ENCODE measurements around the gene MTHFD1L.

The MTHFD1L gene

GRCh38 chr6:151010071-151010470, 144.6 kb downstream of the MTHFD1L start:
- TF ChIP-seq CTCF (IDR thresholded peaks at IDR 0.05) = no peak
- H3K27me3 ChIP-seq (ENCODE audit: control insufficient read depth, insufficient read depth, low read length) = no peaks in the 10 kb centered on the region
- H3K4me2 ChIP-seq (ENCODE audit: low read length) = no peak overlapping the region
- H2AFZ ChIP-seq = no peak overlapping the region
- H3K9me3 ChIP-seq (ENCODE audit: control insufficient read depth, low read length) = no peaks in the 10 kb centered on the region
- peaks cover 7% of the 10 kb centered on the region for H3K4me1 ChIP-seq
- no peaks in the 10 kb centered on the region for H3K36me3 ChIP-seq (ENCODE audit: control insufficient read depth, insufficient read depth, low read length)
- no peak overlapping the region for H3K9ac ChIP-seq
- H3K27ac ChIP-seq = no peak overlapping the region
- no peak overlapping the region for H3K4me3 ChIP-seq (ENCODE audit: low read depth, low read length)
- H3K79me2 ChIP-seq = no peaks in the 10 kb centered on the region

- no peaks in the 10 kb centered on the region for H3K27me3 ChIP-seq (ENCODE audit: control insufficient read depth, insufficient read depth, low read length)
- H3K4me2 ChIP-seq (ENCODE audit: low read length) = no peak overlapping the region
- no peak overlapping the region for H3K27ac ChIP-seq
- H3K36me3 ChIP-seq (ENCODE audit: control insufficient read depth, insufficient read depth, low read length) = no peaks in the 10 kb centered on the region
- TF ChIP-seq CTCF (IDR thresholded peaks at IDR 0.05) = no peak
- no peaks in the 10 kb centered on the region for H3K79me2 ChIP-seq
- H3K9me3 ChIP-seq (ENCODE audit: control insufficient read depth, low read length) = no peaks in the 10 kb centered on the region
- no peak overlapping the region for H3K4me3 ChIP-seq (ENCODE audit: low read depth, low read length)
- no peak overlapping the region for H2AFZ ChIP-seq
- H3K9ac ChIP-seq = no peak overlapping the region
- peaks cover 7% of the 10 kb centered on the region for H3K4me1 ChIP-seq
Observed at GRCh38 chr6:151012321-151013294, 147.1 kb downstream of the MTHFD1L start.

GRCh38 chr6:151014404-151015100, 149.1 kb downstream of the MTHFD1L start:
- no peak overlapping the region for H3K4me2 ChIP-seq (ENCODE audit: low read length)
- H3K36me3 ChIP-seq (ENCODE audit: control insufficient read depth, insufficient read depth, low read length) = no peaks in the 10 kb centered on the region
- peaks cover 7% of the 10 kb centered on the region for H3K4me1 ChIP-seq
- no peak overlapping the region for H2AFZ ChIP-seq
- H3K9me3 ChIP-seq (ENCODE audit: control insufficient read depth, low read length) = no peaks in the 10 kb centered on the region
- no peak overlapping the region for H3K4me3 ChIP-seq (ENCODE audit: low read depth, low read length)
- no peaks in the 10 kb centered on the region for H3K27me3 ChIP-seq (ENCODE audit: control insufficient read depth, insufficient read depth, low read length)
- no peaks in the 10 kb centered on the region for H3K79me2 ChIP-seq
- no peak overlapping the region for H3K9ac ChIP-seq
- TF ChIP-seq CTCF (IDR thresholded peaks at IDR 0.05) = peak; percentile 97
- H3K27ac ChIP-seq = no peak overlapping the region

DNA sequence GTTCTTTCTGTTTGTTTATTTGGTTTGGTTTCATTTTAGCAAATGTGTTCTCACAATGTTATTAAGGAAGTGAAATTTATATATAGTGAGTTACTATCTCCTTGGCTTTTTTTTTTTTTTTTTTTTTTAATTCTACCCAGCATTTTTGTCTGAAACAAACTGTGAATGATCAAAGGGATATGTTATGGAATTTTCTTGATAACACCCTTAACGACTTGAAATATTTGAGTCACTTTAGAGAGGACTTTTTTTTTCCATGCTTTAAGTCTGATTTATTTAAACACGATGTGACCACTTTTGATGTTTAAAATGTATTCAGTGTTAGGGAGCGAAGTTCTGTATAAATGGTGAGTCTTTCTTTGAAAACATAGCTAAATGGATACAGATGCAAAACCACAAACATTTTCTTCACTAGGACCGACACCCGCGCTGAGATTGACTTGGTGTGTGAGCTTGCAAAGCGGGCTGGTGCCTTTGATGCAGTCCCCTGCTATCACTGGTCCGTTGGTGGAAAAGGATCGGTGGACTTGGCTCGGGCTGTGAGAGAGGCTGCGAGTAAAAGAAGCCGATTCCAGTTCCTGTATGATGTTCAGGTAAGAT, 149.7 kb downstream of the MTHFD1L start:
- no peaks in the 10 kb centered on the region for H3K79me2 ChIP-seq
- H3K4me3 ChIP-seq (ENCODE audit: low read depth, low read length) = no peak overlapping the region
- no peak for TF ChIP-seq CTCF (IDR thresholded peaks at IDR 0.05)
- no peaks in the 10 kb centered on the region for H3K27me3 ChIP-seq (ENCODE audit: control insufficient read depth, insufficient read depth, low read length)
- H3K36me3 ChIP-seq (ENCODE audit: control insufficient read depth, insufficient read depth, low read length) = no peaks in the 10 kb centered on the region
- H2AFZ ChIP-seq = no peak overlapping the region
- H3K9me3 ChIP-seq (ENCODE audit: control insufficient read depth, low read length) = no peaks in the 10 kb centered on the region
- H3K27ac ChIP-seq = no peak overlapping the region
- no peak overlapping the region for H3K4me2 ChIP-seq (ENCODE audit: low read length)
- peaks cover under 1% of the 10 kb centered on the region for H3K4me1 ChIP-seq
- H3K9ac ChIP-seq = no peak overlapping the region

Data from parathyroid adenoma (tissue), 2 donors.